ENCODE results near the gene DCLK2.

The DCLK2 gene

DNA sequence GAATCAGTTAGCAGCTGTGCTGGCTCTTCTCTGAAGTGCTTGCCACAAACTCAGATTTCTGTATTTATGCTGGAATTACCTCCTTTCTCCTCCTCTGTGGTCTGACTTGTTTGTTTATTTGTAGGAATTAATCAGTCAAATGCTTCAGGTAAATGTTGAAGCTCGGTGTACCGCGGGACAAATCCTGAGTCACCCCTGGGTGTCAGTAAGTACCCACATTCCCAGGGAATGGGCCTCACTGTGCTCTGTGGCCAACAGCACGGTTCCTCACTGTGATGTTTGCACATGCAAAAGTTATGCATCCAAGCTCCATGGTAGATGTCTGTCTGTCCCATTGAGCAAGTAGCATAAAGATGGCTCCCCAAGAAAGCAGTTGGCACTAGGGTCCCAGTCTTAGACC lies 169.9 kb downstream of the DCLK2 start:
- no peak for DNase-seq

- no peak for DNase-seq
Observed at GRCh38 chr4:150250293-150250997, 172.2 kb downstream of the DCLK2 start.

DNA sequence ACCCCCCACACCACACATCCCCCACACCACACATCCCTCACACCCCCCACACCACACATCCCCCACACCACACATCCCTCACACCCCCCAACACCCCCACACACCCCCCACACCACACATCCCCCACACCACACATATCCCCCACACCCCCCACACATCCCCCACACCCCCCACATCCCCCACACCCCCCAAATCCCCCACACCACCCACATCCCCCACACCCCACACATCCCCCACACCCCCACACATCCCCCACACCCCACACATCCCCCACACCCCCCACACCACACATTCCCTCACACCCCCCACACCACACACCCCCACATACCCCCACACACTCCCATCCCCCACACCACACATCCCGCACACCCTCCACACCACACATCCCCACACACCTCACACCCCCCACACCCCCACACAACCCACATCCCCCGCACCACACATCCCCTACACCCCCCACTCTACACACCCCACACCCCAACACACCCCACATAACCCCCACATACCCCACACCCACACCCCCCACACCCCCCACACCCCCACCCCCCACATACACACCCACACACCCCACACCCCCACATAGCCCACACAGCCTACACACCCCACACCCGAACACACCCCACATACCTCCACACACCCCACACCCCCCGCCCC lies 172.9 kb downstream of the DCLK2 start:
- DNase-seq: no peak

DNA sequence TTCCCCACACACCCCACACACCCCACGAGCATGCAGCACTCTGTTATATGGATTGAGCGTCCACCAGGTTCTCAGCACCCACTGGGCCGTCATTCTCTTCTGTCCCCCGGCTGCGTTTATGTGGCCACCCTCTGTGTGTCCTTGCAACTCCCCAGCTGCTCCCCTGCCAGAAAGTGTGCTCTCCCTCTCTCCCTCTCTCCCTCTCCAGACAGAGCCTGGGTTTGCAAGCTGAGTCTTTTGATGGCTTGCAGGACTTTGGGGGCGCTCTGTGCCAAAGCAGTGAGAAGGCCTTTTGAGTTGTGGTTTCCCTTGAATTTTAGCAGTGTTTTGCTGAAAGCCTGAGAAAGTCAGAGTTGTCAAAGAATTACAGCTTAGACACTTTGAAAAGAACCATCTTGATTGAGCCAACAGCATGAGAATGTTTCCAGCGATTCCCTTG lies 173.5 kb downstream of the DCLK2 start:
- DNase-seq: no peak

GRCh38 chr4:150252306-150252705 lies 174.1 kb downstream of the DCLK2 start:
- DNase-seq: no peak

DNA sequence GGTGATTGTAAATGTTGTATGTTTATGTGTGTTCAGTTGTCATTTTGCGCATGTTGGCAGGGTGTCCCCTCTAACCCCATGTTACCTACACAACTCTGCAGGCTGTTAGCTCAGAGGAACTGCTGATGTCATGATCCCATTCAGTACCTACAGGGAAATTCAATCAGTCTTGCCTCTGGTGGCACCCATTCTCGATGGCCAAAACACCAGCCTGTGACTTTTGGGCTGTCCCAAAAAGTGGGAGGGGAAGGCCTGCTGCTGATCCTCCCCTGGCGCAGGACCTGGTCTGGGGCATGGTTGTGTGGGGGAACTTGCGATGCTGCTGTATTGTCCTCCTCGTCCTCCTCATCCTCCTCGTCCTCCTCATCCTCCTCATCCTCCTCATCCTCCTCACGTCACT lies 174.5 kb downstream of the DCLK2 start:
- DNase-seq: no peak

DNA sequence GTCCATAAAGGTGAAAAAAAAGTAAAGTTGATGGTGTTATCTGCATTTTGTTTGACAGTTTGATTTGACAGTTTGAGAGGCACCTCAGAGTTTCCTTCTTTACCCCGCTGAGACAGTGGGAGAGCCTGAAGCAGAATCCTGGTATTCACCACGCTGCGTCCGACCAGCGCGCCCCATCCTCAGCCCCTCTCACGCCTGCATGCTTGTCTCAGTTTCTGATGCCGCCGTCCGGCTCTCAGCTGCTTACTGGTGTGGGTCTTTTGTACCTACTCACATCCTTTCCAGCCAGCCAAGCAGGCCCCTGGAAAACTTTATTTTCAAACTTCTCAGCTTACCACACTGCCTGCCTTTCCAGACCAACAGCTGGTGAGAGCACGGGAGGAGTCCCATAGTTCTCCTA lies 175.2 kb downstream of the DCLK2 start:
- DNase-seq: no peak

DNA sequence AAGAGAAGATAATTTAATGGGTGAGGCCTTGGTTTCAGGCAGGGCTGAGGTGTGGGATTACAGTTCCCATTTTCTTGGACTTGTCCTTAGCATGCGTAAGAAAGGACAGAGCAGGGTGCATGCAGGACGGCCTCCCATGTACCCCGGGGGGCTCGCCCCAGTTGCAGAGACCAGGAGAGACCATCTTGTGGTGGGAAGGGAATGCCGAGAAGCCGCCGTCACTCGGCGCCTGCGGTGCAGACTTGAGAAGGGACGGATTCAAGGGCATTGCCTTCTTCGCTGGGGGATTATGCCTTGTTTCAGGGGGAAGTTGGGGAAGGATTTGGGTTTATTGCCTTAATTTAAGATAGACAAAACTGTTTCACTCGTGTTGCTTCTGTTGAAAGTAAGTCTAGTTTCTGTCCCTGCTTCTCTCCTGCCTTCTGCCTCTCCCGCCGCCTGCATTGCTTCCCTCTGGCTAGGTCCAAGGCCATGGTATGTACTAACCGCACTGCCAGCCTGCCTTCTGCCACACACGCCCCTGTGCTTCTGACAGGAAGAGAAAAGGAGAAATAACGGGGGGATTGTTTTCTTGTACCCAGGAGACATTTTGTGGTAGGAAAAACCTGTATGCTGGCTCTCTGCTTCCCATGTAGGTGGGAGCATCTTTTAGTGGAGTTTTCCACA lies 175.9 kb downstream of the DCLK2 start:
- DNase-seq: no peak

DNA sequence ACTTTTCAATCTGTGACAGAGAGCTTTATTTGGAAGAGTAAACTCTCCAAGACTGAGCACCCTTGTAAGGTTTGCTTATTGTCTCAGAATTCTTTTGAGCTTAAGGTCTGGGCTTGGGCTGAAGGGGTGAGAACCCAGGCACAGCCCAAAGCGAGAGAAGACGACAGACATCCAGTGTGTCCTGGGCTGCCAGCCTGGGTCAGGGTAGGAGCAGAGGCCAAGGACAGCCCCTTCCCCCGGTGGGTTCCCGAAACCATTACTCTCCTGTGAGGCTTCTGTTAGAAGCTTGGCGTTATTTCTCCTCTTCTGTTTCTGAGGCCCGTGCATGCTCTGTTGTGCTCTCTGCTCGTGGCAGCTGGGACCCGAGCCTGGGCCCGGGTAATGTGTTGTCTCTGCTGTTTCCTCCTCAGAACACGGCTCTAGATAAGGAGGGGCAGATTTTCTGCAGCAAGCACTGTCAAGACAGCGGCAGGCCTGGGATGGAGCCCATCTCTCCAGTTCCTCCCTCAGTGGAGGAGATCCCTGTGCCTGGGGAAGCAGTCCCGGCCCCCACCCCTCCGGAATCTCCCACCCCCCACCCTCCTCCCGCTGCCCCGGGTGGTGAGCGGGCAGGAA lies 177.5 kb downstream of the DCLK2 start:
- DNase-seq: no peak

DNA sequence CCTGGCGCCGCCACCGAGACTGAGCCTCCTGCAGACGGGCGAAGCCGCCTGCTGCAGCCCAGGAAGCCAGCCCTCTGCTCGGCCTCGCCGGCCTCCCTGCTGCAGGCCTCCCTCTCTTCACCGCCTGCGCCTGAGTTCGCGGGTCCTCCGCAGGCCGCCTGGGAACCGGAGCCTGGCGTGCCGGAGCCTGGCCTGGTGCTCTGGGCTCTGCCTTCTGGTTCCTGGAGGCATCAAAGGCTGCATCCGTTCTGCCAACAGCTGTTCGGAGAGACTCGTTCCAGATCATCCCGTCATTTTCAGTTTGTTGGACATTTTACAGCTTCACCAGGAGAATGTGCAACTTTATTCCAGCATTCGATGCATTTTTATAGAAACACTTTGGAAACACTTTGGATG lies 178.0 kb downstream of the DCLK2 start:
- DNase-seq: no peak

GRCh38 chr4:150256841-150257730 lies 178.8 kb downstream of the DCLK2 start:
- no peak for DNase-seq

- no peak for DNase-seq
Observed at GRCh38 chr4:150258569-150258968, 180.3 kb downstream of the DCLK2 start.

GRCh38 chr4:150259861-150260567 lies 181.8 kb downstream of the DCLK2 start:
- DNase-seq: no peak

DNA sequence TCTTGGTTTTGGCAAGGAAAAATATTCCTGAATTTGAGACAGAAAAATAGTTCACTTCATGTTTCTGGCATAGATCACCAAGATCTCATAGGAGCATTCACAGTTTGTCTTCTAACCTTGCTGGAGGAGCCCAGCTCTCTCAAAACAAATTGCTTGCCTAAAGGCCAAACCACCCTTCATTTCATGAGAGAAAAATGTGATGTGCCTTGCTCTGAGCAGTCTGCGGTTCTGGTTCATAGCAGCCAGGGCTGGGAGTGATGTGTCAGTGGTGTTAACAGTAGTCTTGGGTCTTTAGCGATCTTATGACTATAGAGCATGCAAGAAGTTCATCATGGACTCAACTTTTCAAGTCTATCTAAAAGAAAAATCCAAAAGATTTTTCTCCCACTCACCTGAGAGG lies 183.3 kb downstream of the DCLK2 start:
- no peak for DNase-seq

DNA sequence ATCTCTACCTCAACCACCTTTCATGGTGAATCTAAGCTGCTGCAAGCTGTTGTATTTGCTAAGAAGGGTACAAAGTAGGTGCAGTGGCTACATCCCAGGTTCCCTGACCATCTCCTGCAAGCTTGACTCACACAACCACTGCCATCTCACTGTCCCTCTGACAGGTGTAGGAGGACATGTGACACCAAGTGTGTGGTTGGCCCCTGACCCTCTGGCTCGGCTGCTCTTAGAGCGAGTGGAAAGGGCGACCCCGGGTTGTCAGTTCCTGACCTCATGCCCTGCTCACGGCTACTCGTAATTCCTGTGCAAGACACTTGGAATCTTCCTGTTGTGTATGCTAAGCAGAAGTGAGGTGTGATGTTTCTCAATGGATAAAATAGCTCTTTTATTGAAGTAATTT lies 184.4 kb downstream of the DCLK2 start:
- DNase-seq: no peak

GRCh38 chr4:150264595-150265161 lies 186.4 kb downstream of the DCLK2 start:
- DNase-seq: no peak

DNA sequence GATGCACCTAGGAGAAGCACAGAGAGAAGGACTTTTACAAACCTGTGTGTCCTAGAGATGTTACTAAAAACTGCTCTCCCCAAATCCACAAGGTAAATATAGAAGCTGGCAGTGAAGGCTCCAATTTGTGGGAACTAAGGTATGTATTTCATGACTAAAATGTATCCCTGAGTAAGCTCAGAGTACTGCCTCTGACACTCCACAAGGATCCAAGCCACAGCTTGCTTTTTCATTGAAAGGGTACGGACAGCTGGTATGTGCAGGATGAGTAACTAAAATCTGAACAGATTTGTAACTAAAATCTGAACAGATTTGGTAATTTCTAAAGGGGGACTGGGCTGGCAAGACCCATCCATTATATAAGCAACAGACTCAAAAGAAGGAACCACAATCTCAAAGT lies 187.6 kb downstream of the DCLK2 start:
- DNase-seq: no peak

- no peak for DNase-seq
Observed at GRCh38 chr4:150268444-150268843, 190.2 kb downstream of the DCLK2 start.

DNA sequence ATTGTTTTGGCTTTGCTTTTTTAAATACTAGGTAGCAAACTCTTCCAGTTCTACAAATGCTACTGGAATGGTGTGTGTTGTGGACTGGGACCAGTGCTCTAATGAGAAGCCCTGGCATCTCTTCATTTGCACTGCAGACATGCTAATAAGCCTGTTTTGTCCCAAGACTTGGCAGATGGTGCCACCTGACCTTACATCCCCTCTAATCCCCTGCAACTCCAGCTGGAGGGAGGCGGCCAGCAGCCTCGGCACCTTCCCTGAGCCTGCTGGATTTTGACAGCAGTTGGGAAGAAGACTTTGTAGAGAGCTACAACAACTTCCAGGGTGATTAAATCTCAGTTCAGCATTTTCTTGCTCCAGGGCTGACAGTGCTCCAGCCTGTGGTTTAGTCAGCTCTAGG lies 200.0 kb downstream of the DCLK2 start:
- DNase-seq: no peak

- DNase-seq: no peak
Observed at GRCh38 chr4:150280081-150280895, 202.0 kb downstream of the DCLK2 start.

DNA sequence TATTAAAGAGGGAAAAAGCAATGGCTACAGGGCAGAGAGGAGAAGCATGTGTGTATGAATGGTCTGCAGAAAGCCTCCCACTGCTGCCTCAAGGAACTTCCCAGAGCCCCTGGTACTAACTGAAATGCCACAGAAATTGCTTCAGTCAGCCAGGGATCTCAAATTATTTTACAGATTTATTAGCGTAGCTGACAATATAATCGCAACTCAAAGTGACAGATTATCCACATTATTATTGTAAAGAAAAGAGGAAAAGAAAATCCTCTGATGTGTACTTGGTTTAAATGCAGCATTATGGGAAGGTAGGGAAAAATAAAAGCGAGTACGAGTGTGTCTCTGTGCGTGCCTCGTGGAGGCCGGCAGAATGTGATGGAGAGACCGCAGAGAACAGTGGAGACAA lies 202.7 kb downstream of the DCLK2 start:
- no peak for DNase-seq

Data from eye (tissue), 1 donor.